ENCODE data around the gene HAND1.

The HAND1 gene

GRCh38 chr5:154477382-154478223, 424 bp downstream of the HAND1 start:
- no peak for DNase-seq

- no peak for DNase-seq
These were observed 1.4 kb downstream of the HAND1 start for GRCh38 chr5:154476354-154477205.

GRCh38 chr5:154475591-154476353, 2.3 kb downstream of the HAND1 start:
- DNase-seq = no peak

- no peak for DNase-seq
These were observed 3.4 kb downstream of the HAND1 start for GRCh38 chr5:154474396-154475334.

GRCh38 chr5:154473581-154474283, 4.3 kb downstream of the HAND1 start:
- no peak for DNase-seq

- no peak for DNase-seq
These were observed 5.0 kb downstream of the HAND1 start for GRCh38 chr5:154472871-154473580.

GRCh38 chr5:154470947-154471870, 6.8 kb downstream of the HAND1 start:
- DNase-seq = no peak

GRCh38 chr5:154470137-154470536, 7.9 kb downstream of the HAND1 start:
- DNase-seq = no peak

- DNase-seq = peak; percentile 63
These were observed 10.2 kb downstream of the HAND1 start for GRCh38 chr5:154467655-154468354.

GRCh38 chr5:154466671-154467070, 11.4 kb downstream of the HAND1 start:
- DNase-seq = no peak

GRCh38 chr5:154466147-154466546, 11.9 kb downstream of the HAND1 start:
- no peak for DNase-seq

GRCh38 chr5:154465169-154465568, 12.9 kb downstream of the HAND1 start:
- DNase-seq = no peak

- DNase-seq = no peak
These were observed 13.6 kb downstream of the HAND1 start for GRCh38 chr5:154464438-154464837.

- no peak for DNase-seq
These were observed 16.5 kb downstream of the HAND1 start for GRCh38 chr5:154461531-154461930.

GRCh38 chr5:154460172-154460571, 17.9 kb downstream of the HAND1 start:
- DNase-seq = no peak

- DNase-seq = no peak
These were observed 19.0 kb downstream of the HAND1 start for GRCh38 chr5:154459015-154459414.

- DNase-seq = no peak
These were observed 21.5 kb downstream of the HAND1 start for GRCh38 chr5:154456540-154456939.

- DNase-seq = no peak
These were observed 22.4 kb downstream of the HAND1 start for GRCh38 chr5:154455585-154455984.

- DNase-seq = no peak
These were observed 26.1 kb downstream of the HAND1 start for GRCh38 chr5:154451957-154452356.
